ENCODE results near the gene MT1G.

The MT1G gene

DNA sequence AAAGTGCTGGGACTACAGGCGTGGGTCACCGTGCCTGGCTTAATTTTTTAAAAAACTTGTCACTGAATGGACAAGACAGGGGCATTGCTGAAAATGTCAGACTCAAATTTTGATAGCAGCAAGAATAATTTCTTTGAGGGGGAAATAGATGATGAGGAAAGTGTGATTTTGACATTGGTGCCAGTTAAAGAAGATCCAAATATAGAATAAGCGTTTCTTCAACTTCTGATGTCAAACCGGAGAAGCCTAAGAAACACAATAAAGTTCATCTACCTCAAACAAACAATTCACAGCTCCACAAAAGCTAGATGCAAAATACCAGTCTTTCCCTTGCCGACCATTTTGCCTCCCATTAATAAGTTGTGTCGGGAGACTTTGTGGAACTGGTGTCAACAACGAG, 18.9 kb upstream of the MT1G start:
- no peaks in the 10 kb centered on the region for H3K4me1 ChIP-seq (ENCODE audit: low read length)
- DNase-seq, result no peak
- no peaks in the 10 kb centered on the region for H3K9me3 ChIP-seq (replicated peaks; ENCODE audit: insufficient read depth, low read length)
- H3F3A ChIP-seq (ENCODE audit: insufficient read depth, low read length), result no peaks in the 10 kb centered on the region
- no peaks in the 10 kb centered on the region for H3K79me2 ChIP-seq (ENCODE audit: low read length)
- no peaks in the 10 kb centered on the region for H3K36me3 ChIP-seq (replicated peaks; ENCODE audit: insufficient read depth, low read length)
- no peak overlapping the region for H3K9ac ChIP-seq (ENCODE audit: low read length)
- H3K4me3 ChIP-seq (ENCODE audit: low read length), result no peak overlapping the region
- H4K20me1 ChIP-seq (ENCODE audit: insufficient read depth, low read length), result no peaks in the 10 kb centered on the region
- H3K27me3 ChIP-seq (replicated peaks; ENCODE audit: insufficient read depth, low read length), result peaks cover 16% of the 10 kb centered on the region; the same call in 1 of the 2 replicates
- no peak overlapping the region for H3K4me2 ChIP-seq (ENCODE audit: low read depth, low read length)
- H2AFZ ChIP-seq (ENCODE audit: low read length), result no peak overlapping the region
- TF ChIP-seq EZH2phosphoT487 (IDR thresholded peaks at IDR 0.05; ENCODE audit: low read length), result no peak
- TF ChIP-seq, protein P1, sequence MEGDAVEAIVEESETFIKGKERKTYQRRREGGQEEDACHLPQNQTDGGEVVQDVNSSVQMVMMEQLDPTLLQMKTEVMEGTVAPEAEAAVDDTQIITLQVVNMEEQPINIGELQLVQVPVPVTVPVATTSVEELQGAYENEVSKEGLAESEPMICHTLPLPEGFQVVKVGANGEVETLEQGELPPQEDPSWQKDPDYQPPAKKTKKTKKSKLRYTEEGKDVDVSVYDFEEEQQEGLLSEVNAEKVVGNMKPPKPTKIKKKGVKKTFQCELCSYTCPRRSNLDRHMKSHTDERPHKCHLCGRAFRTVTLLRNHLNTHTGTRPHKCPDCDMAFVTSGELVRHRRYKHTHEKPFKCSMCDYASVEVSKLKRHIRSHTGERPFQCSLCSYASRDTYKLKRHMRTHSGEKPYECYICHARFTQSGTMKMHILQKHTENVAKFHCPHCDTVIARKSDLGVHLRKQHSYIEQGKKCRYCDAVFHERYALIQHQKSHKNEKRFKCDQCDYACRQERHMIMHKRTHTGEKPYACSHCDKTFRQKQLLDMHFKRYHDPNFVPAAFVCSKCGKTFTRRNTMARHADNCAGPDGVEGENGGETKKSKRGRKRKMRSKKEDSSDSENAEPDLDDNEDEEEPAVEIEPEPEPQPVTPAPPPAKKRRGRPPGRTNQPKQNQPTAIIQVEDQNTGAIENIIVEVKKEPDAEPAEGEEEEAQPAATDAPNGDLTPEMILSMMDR (IDR thresholded peaks at IDR 0.05; ENCODE audit: low read length), result no peak
- no peak for TF ChIP-seq EZH2 (optimal IDR thresholded peaks at IDR 0.05; ENCODE audit: low read depth, low read length)
- H3K9me2 ChIP-seq (replicated peaks; ENCODE audit: insufficient read depth, low read length), result no peaks in the 10 kb centered on the region
- H3K27ac ChIP-seq (ENCODE audit: low read length), result no peak overlapping the region

DNA sequence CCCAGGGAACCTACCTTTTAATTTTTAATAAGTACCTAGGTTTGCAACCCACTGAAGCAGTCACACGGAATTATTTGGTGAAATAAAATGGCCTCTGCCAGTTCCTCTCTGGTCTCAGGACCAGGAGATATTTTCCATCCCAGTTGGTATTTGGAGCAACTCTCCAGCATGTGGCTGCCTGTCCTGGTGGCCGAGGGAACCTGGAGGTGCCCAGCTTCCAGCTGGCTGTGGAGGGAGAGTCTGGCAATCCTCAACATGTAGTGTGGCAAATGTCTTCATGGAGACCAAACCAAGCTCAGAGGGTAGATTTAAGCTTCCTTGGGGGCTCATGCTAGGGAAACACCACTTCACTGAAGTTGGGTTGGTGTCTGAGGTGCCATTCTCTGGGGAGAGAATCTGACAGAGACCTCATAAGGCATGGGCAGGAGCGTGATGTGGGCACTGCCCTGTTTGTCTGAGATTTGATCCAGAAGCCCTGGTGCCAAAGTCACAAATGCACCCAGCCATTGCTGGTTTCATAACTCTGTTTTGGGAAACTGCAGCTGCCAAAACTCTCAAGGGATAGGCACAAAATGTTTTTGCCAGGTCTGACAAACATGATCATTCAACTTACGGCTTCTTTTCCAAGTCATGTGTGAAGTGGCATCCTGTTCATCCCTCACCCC, 17.2 kb upstream of the MT1G start:
- H3K27ac ChIP-seq (ENCODE audit: low read length), result no peak overlapping the region
- H3K36me3 ChIP-seq (replicated peaks; ENCODE audit: insufficient read depth, low read length), result no peaks in the 10 kb centered on the region
- no peak overlapping the region for H3K4me3 ChIP-seq (ENCODE audit: low read length)
- no peak for DNase-seq
- H3K4me1 ChIP-seq (ENCODE audit: low read length), result no peaks in the 10 kb centered on the region
- H3K79me2 ChIP-seq (ENCODE audit: low read length), result no peaks in the 10 kb centered on the region
- no peaks in the 10 kb centered on the region for H3K9me3 ChIP-seq (replicated peaks; ENCODE audit: insufficient read depth, low read length)
- H3K4me2 ChIP-seq (ENCODE audit: low read depth, low read length), result no peak overlapping the region
- H3K9me2 ChIP-seq (replicated peaks; ENCODE audit: insufficient read depth, low read length), result no peaks in the 10 kb centered on the region
- TF ChIP-seq, protein P1 (IDR thresholded peaks at IDR 0.05; ENCODE audit: low read length), result no peak
- TF ChIP-seq EZH2phosphoT487 (IDR thresholded peaks at IDR 0.05; ENCODE audit: low read length) (no peak), EZH2 (optimal IDR thresholded peaks at IDR 0.05; ENCODE audit: low read depth, low read length) (no peak)
- H3K9ac ChIP-seq (ENCODE audit: low read length), result no peak overlapping the region
- no peaks in the 10 kb centered on the region for H3F3A ChIP-seq (ENCODE audit: insufficient read depth, low read length)
- H2AFZ ChIP-seq (ENCODE audit: low read length), result no peak overlapping the region
- H4K20me1 ChIP-seq (ENCODE audit: insufficient read depth, low read length), result no peaks in the 10 kb centered on the region
- peaks cover 16% of the 10 kb centered on the region; the same call in 1 of the 2 replicates for H3K27me3 ChIP-seq (replicated peaks; ENCODE audit: insufficient read depth, low read length)

DNA sequence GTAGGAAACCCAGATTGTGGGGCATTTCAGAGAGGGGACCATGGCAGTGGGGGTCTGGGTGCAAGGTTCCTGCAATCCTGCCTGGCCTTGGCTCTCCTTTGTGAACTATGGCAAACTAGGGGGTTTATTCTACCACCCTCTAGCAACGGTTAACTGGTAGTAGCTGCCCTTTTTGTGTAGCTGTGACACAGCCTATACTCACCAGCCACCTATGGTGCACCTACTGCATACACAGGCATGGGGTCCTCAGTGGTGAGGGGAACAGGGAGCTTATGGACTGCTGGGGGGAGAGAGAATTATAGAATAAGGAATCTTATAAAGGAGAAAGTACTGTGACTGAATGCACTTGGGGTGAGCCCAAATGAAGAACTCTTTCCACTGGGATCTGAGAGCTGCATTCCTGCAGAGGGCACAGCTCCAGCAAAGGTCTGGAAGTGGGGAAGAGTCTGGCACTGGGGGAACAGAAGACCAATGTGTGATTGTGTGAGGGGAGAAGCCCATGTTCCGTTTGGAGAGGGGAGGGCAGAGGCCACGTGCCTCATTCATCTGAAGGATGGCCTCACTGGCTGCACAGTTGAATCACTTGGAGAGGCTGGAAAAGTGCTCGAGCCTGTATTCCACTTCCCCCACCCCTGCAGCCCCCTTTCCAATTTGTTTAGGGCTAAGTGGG, 16.5 kb upstream of the MT1G start:
- TF ChIP-seq, protein P1 (IDR thresholded peaks at IDR 0.05; ENCODE audit: low read length), result no peak
- TF ChIP-seq EZH2 (optimal IDR thresholded peaks at IDR 0.05; ENCODE audit: low read depth, low read length) (no peak), EZH2phosphoT487 (IDR thresholded peaks at IDR 0.05; ENCODE audit: low read length) (no peak)
- no peaks in the 10 kb centered on the region for H3K79me2 ChIP-seq (ENCODE audit: low read length)

More for the DNA sequence above, 16.5 kb upstream of the MT1G start:
- no peak for DNase-seq
- Histone ChIP-seq H3K4me1 (ENCODE audit: low read length) (no peaks in the 10 kb centered on the region), H3K9me2 (replicated peaks; ENCODE audit: insufficient read depth, low read length) (no peaks in the 10 kb centered on the region), H3F3A (ENCODE audit: insufficient read depth, low read length) (no peaks in the 10 kb centered on the region), H3K9ac (ENCODE audit: low read length) (no peak overlapping the region), H2AFZ (ENCODE audit: low read length) (no peak overlapping the region), H3K27ac (ENCODE audit: low read length) (no peak overlapping the region), H3K4me2 (ENCODE audit: low read depth, low read length) (no peak overlapping the region), H3K27me3 (replicated peaks; ENCODE audit: insufficient read depth, low read length) (0 out of 2 replicates have a peak, but pooled peaks cover 10% of the 10 kb centered on the region), H3K36me3 (replicated peaks; ENCODE audit: insufficient read depth, low read length) (no peaks in the 10 kb centered on the region), H4K20me1 (ENCODE audit: insufficient read depth, low read length) (no peaks in the 10 kb centered on the region), H3K9me3 (replicated peaks; ENCODE audit: insufficient read depth, low read length) (no peaks in the 10 kb centered on the region), H3K4me3 (ENCODE audit: low read length) (no peak overlapping the region)
